H9 (cell line): ENCODE measurements around the gene SCTR. TPM values are rescaled to one million over a fixed set of nuclear protein-coding genes. Genes with fewer than 3 reads are reported as not detected.

Source experiments
- DNase-seq: peaks from one replicate; pipeline ENCODE4 v3.0.0-alpha.2; 2017
- H2AFZ ChIP-seq: one replicate; pipeline ENCODE4 v1.6.1; 2013; ENCODE audit warnings: mild to moderate bottlenecking, low read length, control low read depth, moderate library complexity
- H2AK5ac ChIP-seq: 2 replicates; pipeline ENCODE4 v1.6.1; 2013; ENCODE audit warnings: low read length, control low read depth, mixed read lengths; ENCODE audit not compliant: insufficient read length
- H2BK120ac ChIP-seq: one replicate; pipeline ENCODE4 v1.6.1; 2013; ENCODE audit warnings: low read depth, mild to moderate bottlenecking, low read length, control low read depth, inconsistent platforms; ENCODE audit not compliant: poor library complexity, severe bottlenecking
- H2BK12ac ChIP-seq: 2 replicates; pipeline ENCODE4 v1.6.1; 2013; ENCODE audit warnings: low read length, control low read depth, mixed read lengths, low read depth; ENCODE audit not compliant: insufficient read length
- H2BK15ac ChIP-seq: 2 replicates; pipeline ENCODE4 v1.6.1; 2013; ENCODE audit warnings: low read depth, low read length, control low read depth
- H2BK20ac ChIP-seq: one replicate; pipeline ENCODE4 v1.6.1; 2013; ENCODE audit warnings: low read depth, mild to moderate bottlenecking, low read length, control low read depth, inconsistent platforms; ENCODE audit not compliant: poor library complexity, severe bottlenecking
- H2BK5ac ChIP-seq: 2 replicates; pipeline ENCODE4 v1.6.1; 2013; ENCODE audit warnings: low read length, control low read depth, mixed read lengths; ENCODE audit not compliant: insufficient read length
- H3K14ac ChIP-seq: 2 replicates; pipeline ENCODE4 v1.6.1; 2013; ENCODE audit warnings: low read length, control low read depth; ENCODE audit not compliant: insufficient read depth
- H3K18ac ChIP-seq: 2 replicates; pipeline ENCODE4 v1.6.1; 2013; ENCODE audit warnings: low read depth, mild to moderate bottlenecking, mixed read lengths, low read length, control low read depth; ENCODE audit not compliant: insufficient read length
- H3K23ac ChIP-seq: 2 replicates; pipeline ENCODE4 v1.6.1; 2013; ENCODE audit warnings: low read length, control low read depth, mixed read lengths, low read depth; ENCODE audit not compliant: insufficient read length
- H3K23me2 ChIP-seq: 2 replicates; pipeline ENCODE4 v1.6.1; 2013; ENCODE audit warnings: low read depth, mild to moderate bottlenecking, mixed read lengths, low read length, control low read depth; ENCODE audit not compliant: insufficient read length, poor library complexity, severe bottlenecking
- H3K27ac ChIP-seq: 2 replicates; pipeline ENCODE4 v1.5.1; 2013; ENCODE audit warnings: low read length, control low read depth, mixed read lengths, low read depth; ENCODE audit not compliant: insufficient read length
- H3K27me3 ChIP-seq: 2 replicates; pipeline ENCODE4 v1.6.1; 2013; ENCODE audit warnings: low read length, control low read depth, inconsistent platforms; ENCODE audit not compliant: insufficient read depth
- H3K4ac ChIP-seq: 2 replicates; pipeline ENCODE4 v1.6.1; 2013; ENCODE audit warnings: low read depth, mild to moderate bottlenecking, control low read depth, inconsistent platforms, low read length, moderate library complexity
- H3K4me1 ChIP-seq: 2 replicates; pipeline ENCODE4 v1.6.1; 2013; ENCODE audit warnings: low read length, control low read depth, inconsistent platforms; ENCODE audit not compliant: insufficient read depth
- H3K4me2 ChIP-seq: 2 replicates; pipeline ENCODE4 v1.6.1; 2013; ENCODE audit warnings: low read length, control low read depth, mixed read lengths; ENCODE audit not compliant: insufficient read length, insufficient read depth
- H3K56ac ChIP-seq: 2 replicates; pipeline ENCODE4 v1.6.1; 2013; ENCODE audit warnings: low read depth, mild to moderate bottlenecking, mixed read lengths, low read length, control low read depth; ENCODE audit not compliant: insufficient read length
- H3K79me1 ChIP-seq: 2 replicates; pipeline ENCODE4 v1.6.1; 2013; ENCODE audit warnings: low read depth, mild to moderate bottlenecking, moderate library complexity, low read length, control low read depth, inconsistent platforms; ENCODE audit not compliant: insufficient read depth, poor library complexity, severe bottlenecking
- H3K79me2 ChIP-seq: 2 replicates; pipeline ENCODE4 v1.6.1; 2013; ENCODE audit warnings: low read length, control low read depth, inconsistent platforms; ENCODE audit not compliant: insufficient read depth
- H3K9ac ChIP-seq: 2 replicates; pipeline ENCODE4 v1.6.1; 2013; ENCODE audit warnings: low read length, control low read depth, mixed read lengths; ENCODE audit not compliant: insufficient read length; ENCODE audit errors: extremely low read depth
- H3K9me3 ChIP-seq: one replicate; pipeline ENCODE4 v1.6.1; 2013; ENCODE audit warnings: low read depth, low read length, inconsistent platforms; ENCODE audit not compliant: control insufficient read depth
- H3T11ph ChIP-seq: one replicate; pipeline ENCODE4 v1.6.1; 2013; ENCODE audit warnings: mild to moderate bottlenecking, low read length, control low read depth, inconsistent platforms
- H4K20me1 ChIP-seq: one replicate; pipeline ENCODE4 v1.6.1; 2013; ENCODE audit not compliant: control insufficient read depth, insufficient read length, insufficient read depth
- H4K5ac ChIP-seq: 2 replicates; pipeline ENCODE4 v1.6.1; 2013; ENCODE audit warnings: low read depth, mild to moderate bottlenecking, mixed read lengths, low read length, control low read depth; ENCODE audit not compliant: insufficient read length
- H4K8ac ChIP-seq: replicated peaks from 2 replicates; pipeline ENCODE4 v1.6.1; 2013; ENCODE audit warnings: low read length, control low read depth, mixed read lengths, low read depth; ENCODE audit not compliant: insufficient read length
- H4K91ac ChIP-seq: 2 replicates; pipeline ENCODE4 v1.6.1; 2013; ENCODE audit warnings: low read depth, mild to moderate bottlenecking, moderate library complexity, mixed read lengths, low read length, control low read depth; ENCODE audit not compliant: insufficient read length
- H3K27ac Mint-ChIP-seq, 3 experiments: 2 replicates in 2 of 3; 3 replicates in 1 of 3; pipeline ENCODE4 v1.8.0; 2020 to 2021; ENCODE audit warnings: mixed read lengths in 3 of 3, mild to moderate bottlenecking in 1 of 3, moderate library complexity in 1 of 3
- H3K27me3 Mint-ChIP-seq: 2 replicates; pipeline ENCODE4 v1.8.0; 2021; ENCODE audit warnings: low read depth, mild to moderate bottlenecking, moderate library complexity, mixed read lengths
- H3K36me3 Mint-ChIP-seq, 3 experiments: 2 replicates in 2 of 3; 3 replicates in 1 of 3; pipeline ENCODE4 v1.8.0; 2020 to 2021; ENCODE audit warnings: low read depth in 3 of 3, mixed read lengths in 3 of 3; ENCODE audit not compliant: insufficient read depth in 1 of 3
- H3K4me1 Mint-ChIP-seq, 2 experiments: 2 replicates each; pipeline ENCODE4 v1.8.0; 2020; ENCODE audit warnings: mixed read lengths in 2 of 2
- H3K4me3 Mint-ChIP-seq, 2 experiments: 2 replicates in 1 of 2; 3 replicates in 1 of 2; pipeline ENCODE4 v1.8.0; 2020 to 2021; ENCODE audit warnings: mild to moderate bottlenecking in 2 of 2, mixed read lengths in 2 of 2, moderate library complexity in 1 of 2
- H3K9me3 Mint-ChIP-seq, 2 experiments: 2 replicates in 1 of 2; 3 replicates in 1 of 2; pipeline ENCODE4 v1.8.0; 2020; ENCODE audit warnings: mild to moderate bottlenecking in 2 of 2, mixed read lengths in 2 of 2, moderate library complexity in 1 of 2
- CTCF ChIP-seq: fragments of 200-600 bp; sonication (generic); conservative IDR thresholded peaks from 3 replicates; pipeline ENCODE4 v1.8.0; 2021; ENCODE audit warnings: antibody characterized with exemption, mild to moderate bottlenecking
- WGBS: extraction: QIAGEN DNeasy Blood & Tissue Kit; methylation state at CpG from one replicate; pipeline ENCODE4 v1.1.7; 2013; ENCODE audit warnings: missing lambda C conversion rate, low lambda C conversion rate, mixed read lengths; ENCODE audit not compliant: insufficient read length; ENCODE audit errors: extremely low coverage; 5-methylcytosine and 5-hydroxymethylcytosine counted together
- total RNA-seq: library from RNA; stranded (reverse); gene quantifications from 2 replicates; pipeline ENCODE4 v1.2.1, GENCODE V29; 2021

The SCTR gene
- total RNA-seq, 1 experiment from 2014 or later, result not detected

- H3K27me3 ChIP-seq, result no peaks in the 10 kb centered on the region
- Mint-ChIP-seq H3K27me3 (peaks cover 21% of the 10 kb centered on the region), H3K9me3 (no peaks in the 10 kb centered on the region), H3K4me1 (peaks cover 42 to 43% of the 10 kb centered on the region in 2 experiments), H3K27ac (no peak overlapping the region; a peak in 1 of 7 replicates), H3K4me3 (no peak overlapping the region; a peak in 1 of 5 replicates), H3K36me3 (peaks cover 2 to 8% (median 7%) of the 10 kb centered on the region in 3 experiments; a peak in 4 of 7 replicates)
- no peak overlapping the region for H4K8ac ChIP-seq
- H2AFZ ChIP-seq, result no peak overlapping the region
- no peak overlapping the region for H2AK5ac ChIP-seq
- no peak overlapping the region for H3K14ac ChIP-seq
- no peak overlapping the region for H3K9ac ChIP-seq
- H3K79me2 ChIP-seq, result no peaks in the 10 kb centered on the region
- WGBS, result no CpG with 5 or more reads among the region's 6 CpGs
- no peak overlapping the region for H4K5ac ChIP-seq
- no peak overlapping the region for H2BK12ac ChIP-seq
- no peak overlapping the region for H3K23ac ChIP-seq
- H4K20me1 ChIP-seq, result no peaks in the 10 kb centered on the region
- H2BK15ac ChIP-seq, result no peak overlapping the region
- peak; percentile 8 for DNase-seq
- no peak overlapping the region for H3K27ac ChIP-seq
- H3K9me3 ChIP-seq, result no peaks in the 10 kb centered on the region
- H2BK5ac ChIP-seq, result no peak overlapping the region
- no peak overlapping the region for H3K18ac ChIP-seq
- no peak overlapping the region for H2BK20ac ChIP-seq
- H3K23me2 ChIP-seq, result peaks cover 6% of the 10 kb centered on the region
- H3K79me1 ChIP-seq, result no peaks in the 10 kb centered on the region
- peaks cover 3% of the 10 kb centered on the region; the same call in 1 of the 2 replicates for H3K4me1 ChIP-seq
- H3K4ac ChIP-seq, result no peak overlapping the region
- H3K56ac ChIP-seq, result no peak overlapping the region
- H3K4me2 ChIP-seq, result no peak overlapping the region
- no peak for TF ChIP-seq CTCF
- H4K91ac ChIP-seq, result no peak overlapping the region
- H3T11ph ChIP-seq, result no peak overlapping the region
- no peak overlapping the region for H2BK120ac ChIP-seq
These were observed 89.0 kb downstream of the SCTR start for GRCh38 chr2:119435081-119435952.
